GM12875 (cell line): ENCODE data around the gene MREG.
A peak's percentile ranks its signal among the peaks of the same experiment; 100 is the strongest.
"Not testable (repeated sequence)": the region's sequence is repeated elsewhere in the genome, so short reads cannot be mapped to it uniquely, and the experiment has no call there.

Experiments
- H3K4me3 ChIP-seq: one replicate; pipeline ENCODE4 v1.5.1; 2011; ENCODE audit warnings: low read depth, low read length, control low read depth
- CTCF ChIP-seq: IDR thresholded peaks from 2 replicates; pipeline ENCODE4 v1.5.1; 2011; ENCODE audit warnings: low read depth, mild to moderate bottlenecking, control low read depth, inconsistent platforms, low read length, moderate library complexity, borderline replicate concordance; ENCODE audit not compliant: insufficient read depth

The MREG gene

DNA sequence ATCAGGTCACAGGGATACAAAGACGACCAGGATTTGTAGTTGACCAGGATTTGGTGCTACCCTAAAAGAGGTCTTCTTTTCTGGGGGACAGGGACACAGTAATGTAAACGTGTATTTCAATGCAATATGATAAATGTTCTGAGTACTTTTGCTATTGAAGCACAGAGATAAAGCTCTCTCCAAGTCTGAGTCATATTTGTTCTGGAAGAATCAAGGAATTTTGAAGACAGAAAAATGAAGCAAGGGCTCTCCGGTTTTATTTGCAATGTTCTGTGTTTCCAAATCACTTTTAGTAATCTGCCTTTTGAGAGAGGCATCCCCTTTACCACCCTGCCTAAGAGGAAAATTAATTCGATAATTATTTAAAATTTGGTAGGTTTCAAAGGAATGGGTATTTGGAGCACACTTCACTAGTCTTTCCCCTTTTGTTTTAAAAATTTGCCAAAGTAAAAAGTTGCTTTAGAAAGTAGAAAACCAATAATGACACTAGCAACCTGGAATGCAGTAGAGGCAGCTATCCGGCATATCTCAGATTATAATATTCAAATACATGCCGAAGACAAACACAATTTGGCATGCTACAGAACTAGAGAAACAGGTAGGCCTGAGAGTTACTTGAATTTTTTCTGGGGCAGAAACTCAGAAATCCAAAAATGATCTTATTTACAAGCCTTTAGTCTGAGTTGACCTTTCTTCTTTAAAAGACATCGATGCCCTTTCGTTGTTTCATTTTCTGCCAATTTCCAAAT lies 82.7 kb downstream of the MREG start:
- no peak overlapping the region for H3K4me3 ChIP-seq
- TF ChIP-seq CTCF, result no peak

GRCh38 chr2:215929602-215930335 lies 83.6 kb downstream of the MREG start:
- TF ChIP-seq CTCF, result no peak
- no peak overlapping the region for H3K4me3 ChIP-seq

DNA sequence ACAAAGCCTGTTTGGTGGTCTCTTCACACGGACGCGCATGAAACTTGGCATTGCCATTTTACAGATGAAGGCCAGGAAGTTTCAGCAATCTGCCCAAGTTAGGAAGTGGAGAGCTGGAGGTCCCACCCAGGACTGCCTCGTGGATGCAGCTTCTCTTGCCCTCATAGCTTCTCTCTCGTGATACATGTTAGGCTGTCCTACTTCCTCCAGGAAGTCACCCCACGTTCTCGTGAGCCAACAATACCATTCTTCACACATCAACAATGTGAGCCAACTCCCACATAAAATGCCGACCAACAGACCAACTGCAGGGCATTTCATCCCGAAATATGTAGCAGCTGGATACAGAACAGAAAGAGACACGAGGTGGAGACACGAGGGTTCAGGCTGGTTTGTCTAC lies 85.3 kb downstream of the MREG start:
- no peak overlapping the region for H3K4me3 ChIP-seq
- no peak for TF ChIP-seq CTCF

GRCh38 chr2:215926992-215927391 lies 86.4 kb downstream of the MREG start:
- not testable (repeated sequence) for H3K4me3 ChIP-seq

GRCh38 chr2:215921895-215922294 lies 91.5 kb downstream of the MREG start:
- H3K4me3 ChIP-seq, result no peak overlapping the region
- no peak for TF ChIP-seq CTCF

GRCh38 chr2:215920244-215921100 lies 92.9 kb downstream of the MREG start:
- TF ChIP-seq CTCF, result peak; percentile 87
- H3K4me3 ChIP-seq, result no peak overlapping the region

GRCh38 chr2:215919624-215920243 lies 93.6 kb downstream of the MREG start:
- TF ChIP-seq CTCF, result no peak
- H3K4me3 ChIP-seq, result no peak overlapping the region
